Stomach (tissue), 4 donors: ENCODE data around the gene HECW1.
A peak's percentile ranks its signal among the peaks of the same experiment; 100 is the strongest.

Source experiments
- CTCF ChIP-seq, 7 experiments: fragments of 450-650 bp in 4 of 7; fragments of 200-600 bp in 3 of 7; sonication (generic) in 3 of 7; IDR thresholded peaks; one replicate each; pipeline ENCODE4 v1.5.1; 2016 to 2019; ENCODE audit warnings: antibody characterized with exemption in 7 of 7, control low read depth in 2 of 7, mild to moderate bottlenecking in 1 of 7
- EP300 ChIP-seq: sonication (generic); formaldehyde crosslinking; IDR thresholded peaks from one replicate; pipeline ENCODE4 v1.6.1; 2017; ENCODE audit warnings: antibody characterized with exemption
- POLR2AphosphoS5 ChIP-seq, 3 donors: sonication (generic); formaldehyde crosslinking; IDR thresholded peaks; one replicate each; pipeline ENCODE4 v1.6.1; 2016; ENCODE audit warnings: antibody characterized with exemption in 3 of 3

GRCh38 chr7:43454936-43455518 is 342.6 kb downstream of the HECW1 start:
- TF ChIP-seq POLR2AphosphoS5 (IDR thresholded peaks at IDR 0.05) = no peak
- TF ChIP-seq EP300 = no peak
- peak in 4 of 7 experiments; percentile 7 to 22 (median 18) for TF ChIP-seq CTCF (IDR thresholded peaks at IDR 0.05)
